Myometrial cell (primary cell): ENCODE results near the gene CARD9. TPM values are rescaled to one million over a fixed set of nuclear protein-coding genes. Genes with fewer than 3 reads are reported as not detected.

Experiments used
- total RNA-seq: library from RNA; depleted of rRNA; stranded (reverse); fragments of >200 nt; gene quantifications from 2 replicates; pipeline ENCODE4 v1.2.3, GENCODE V29; 2015

Gene CARD9, protein sequence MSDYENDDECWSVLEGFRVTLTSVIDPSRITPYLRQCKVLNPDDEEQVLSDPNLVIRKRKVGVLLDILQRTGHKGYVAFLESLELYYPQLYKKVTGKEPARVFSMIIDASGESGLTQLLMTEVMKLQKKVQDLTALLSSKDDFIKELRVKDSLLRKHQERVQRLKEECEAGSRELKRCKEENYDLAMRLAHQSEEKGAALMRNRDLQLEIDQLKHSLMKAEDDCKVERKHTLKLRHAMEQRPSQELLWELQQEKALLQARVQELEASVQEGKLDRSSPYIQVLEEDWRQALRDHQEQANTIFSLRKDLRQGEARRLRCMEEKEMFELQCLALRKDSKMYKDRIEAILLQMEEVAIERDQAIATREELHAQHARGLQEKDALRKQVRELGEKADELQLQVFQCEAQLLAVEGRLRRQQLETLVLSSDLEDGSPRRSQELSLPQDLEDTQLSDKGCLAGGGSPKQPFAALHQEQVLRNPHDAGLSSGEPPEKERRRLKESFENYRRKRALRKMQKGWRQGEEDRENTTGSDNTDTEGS
- total RNA-seq = 6.7 and 8.1 TPM in 2 replicates

DNA sequence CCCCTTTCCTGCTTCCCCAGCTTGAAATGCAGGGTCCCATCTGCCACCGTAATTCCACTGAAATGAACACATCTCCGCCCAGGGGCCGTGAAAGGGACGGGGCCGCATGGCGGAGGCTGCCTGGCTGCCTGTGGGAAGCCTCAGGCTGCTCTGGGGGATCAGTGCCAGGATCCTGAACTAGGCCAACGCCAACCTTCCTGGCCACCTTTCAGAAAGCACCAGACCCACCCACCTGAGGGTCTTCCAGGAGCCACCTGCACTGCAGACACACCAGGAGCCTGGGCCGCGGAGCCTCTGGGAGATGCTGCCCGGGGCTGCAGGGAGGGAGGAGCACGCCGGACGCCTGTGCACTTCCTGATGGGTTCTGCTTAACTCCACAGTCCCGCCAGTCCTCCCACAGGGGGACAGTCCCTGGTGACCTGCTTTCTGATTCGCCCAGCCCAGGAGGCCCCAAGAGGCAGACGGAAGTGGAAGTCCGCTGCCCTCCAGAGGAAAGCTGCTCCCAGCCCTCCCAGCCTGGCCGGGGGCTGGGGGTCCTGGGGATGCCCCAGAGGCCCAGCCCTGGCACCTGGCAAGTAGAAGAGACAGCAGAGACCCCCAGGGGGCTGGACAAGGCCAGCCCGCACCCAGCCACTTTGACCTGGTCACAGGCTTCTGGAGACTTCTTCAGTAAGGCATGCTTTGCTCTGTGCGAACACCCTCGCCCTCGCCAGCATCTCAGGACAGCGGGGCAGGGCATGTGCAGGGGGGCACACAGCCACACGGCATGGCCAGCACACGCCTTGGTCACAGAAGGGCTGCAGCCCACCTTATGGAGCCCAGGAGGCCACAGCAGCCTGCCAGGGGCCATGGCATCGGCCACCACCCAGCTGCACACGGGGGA lies at the start of gene CARD9:
CARD9 (minus strand) TSS at position 370 of the 883 bp plus-strand sequence. CDS start 1,591 bp downstream, outside the sequence.

DNA sequence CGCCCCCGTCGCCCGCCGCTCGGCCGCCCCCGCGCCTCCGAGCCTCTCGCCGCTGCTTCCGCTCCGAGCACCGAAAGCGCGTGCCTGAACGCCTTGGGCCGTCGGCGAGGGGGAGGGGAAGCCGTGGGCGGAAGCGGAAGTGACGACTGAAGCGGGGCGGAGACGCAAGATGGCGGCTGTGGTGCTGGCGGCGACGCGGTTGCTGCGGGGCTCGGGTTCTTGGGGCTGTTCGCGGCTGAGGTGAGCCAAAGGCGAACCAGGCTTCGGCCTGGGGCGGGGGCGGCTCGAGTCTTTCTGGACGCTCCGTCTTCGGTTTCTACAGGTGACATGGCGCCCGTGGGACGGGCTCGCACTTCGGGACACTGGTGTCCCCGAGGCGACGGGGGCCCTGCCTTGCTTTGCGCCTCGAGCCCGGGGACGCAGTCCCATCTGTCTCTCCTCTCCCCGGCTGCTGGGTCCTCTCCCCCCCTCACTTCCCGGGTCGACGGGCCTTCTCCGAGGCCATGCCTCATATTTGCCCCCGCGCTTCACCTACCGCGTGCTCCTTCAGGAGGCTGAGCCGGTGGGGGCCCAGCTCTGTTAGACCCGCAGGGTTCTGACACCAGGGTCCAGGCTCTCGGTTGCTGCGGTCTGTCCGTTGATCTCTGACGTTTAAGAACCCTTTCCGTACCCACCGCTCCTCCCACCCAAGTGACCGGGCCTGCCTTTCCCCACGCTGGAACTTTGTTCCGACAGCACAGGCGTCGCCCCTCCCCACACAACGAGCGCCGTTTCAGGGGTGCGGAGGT lies 37.2 kb upstream of the CARD9 start, which contains the start of the genes ENTR1 and PMPCA:
ENTR1 (minus strand) TSS at position 115 of the 788 bp plus-strand sequence. CDS start 217 bp downstream, outside the sequence.
PMPCA (plus strand) TSS at position 159 of the 788 bp plus-strand sequence; CDS start at position 170, 11 bp downstream.

DNA sequence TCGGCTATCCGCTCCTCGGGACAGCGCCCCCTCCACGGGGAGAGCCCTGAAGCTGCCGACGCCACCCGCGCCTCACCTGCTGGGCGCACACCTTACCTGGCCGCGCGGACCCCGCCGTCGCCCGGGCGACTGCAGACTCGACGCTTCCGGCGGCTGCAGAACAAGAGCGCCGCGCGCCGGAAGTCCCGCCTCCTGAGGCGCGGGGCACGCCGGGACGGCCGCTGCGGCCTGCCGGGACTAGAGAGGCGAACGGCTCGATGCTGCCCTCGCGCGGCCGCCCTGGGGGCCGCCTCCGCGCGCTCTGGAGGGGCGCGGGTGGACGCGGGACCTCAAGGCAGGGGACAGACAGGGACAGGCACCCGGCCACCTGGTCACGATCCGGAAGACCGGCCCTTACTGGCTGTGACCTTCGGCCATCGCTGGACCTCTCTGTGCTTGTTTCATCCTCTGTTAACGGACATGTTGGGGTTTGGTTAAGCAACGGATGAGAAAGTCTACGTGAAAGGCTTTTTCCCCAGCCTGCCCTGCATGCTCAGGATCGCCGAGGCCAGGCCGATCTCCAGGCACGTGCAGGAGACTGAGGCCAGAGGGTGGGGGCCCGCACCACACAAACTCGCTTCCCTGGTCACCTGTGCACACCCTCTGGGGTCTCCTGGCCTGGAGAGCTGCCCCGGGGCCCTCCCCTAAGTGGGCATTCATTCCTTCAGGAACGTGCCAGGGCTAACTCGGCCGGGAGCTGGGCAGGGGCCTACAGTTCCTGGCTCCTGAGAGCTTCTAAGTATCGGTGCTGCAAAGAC lies 26.8 kb upstream of the CARD9 start, which contains the start of gene SNAPC4:
SNAPC4 (minus strand) TSS at position 133 of the 797 bp plus-strand sequence. CDS start 1,742 bp downstream, outside the sequence.

DNA sequence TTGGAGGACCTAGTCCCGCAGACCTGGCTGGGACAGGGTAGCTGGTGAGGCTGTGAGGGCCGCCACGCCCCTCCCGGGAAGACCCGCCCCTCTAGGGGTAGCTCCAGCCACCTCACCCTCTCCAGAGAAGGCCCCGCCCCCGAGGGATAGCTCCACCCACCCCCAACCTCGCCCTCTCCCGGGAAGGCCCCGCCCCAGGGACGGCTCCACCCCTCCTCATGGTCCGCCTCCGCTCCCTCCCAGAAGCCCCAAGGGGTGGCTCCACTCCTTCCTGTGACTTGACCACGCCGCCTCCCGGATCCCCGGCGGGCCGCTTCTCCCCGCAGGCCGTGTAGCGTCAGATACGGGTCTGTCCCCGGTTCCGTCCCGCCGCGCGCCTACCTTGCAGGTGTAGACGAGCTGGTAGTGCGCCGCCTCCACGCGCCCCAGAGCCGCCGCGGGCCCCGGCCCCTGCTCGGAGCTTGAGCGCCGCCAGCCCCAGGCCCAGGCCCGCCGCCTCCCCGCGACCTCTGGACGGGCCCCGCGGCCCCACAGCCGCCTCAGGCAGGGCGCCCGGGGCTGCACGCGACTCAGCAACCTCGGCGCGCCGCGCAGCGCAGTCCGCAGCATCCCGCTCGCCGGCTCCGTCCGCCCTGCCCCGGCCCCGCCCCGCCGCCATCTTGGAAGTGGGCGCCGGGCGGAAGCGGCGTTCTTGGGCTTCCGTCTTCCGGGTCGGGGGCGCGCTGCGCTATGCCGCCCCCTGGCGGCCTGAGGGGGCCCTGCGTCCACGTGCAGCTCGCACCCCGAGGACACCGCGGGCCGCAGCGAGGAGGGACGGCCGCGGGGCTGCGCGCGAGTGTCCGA lies 10.1 kb downstream of the CARD9 start, which contains the start of gene DNLZ:
DNLZ (minus strand) TSS at position 639 of the 843 bp plus-strand sequence; CDS start at position 609, 30 bp downstream.

DNA sequence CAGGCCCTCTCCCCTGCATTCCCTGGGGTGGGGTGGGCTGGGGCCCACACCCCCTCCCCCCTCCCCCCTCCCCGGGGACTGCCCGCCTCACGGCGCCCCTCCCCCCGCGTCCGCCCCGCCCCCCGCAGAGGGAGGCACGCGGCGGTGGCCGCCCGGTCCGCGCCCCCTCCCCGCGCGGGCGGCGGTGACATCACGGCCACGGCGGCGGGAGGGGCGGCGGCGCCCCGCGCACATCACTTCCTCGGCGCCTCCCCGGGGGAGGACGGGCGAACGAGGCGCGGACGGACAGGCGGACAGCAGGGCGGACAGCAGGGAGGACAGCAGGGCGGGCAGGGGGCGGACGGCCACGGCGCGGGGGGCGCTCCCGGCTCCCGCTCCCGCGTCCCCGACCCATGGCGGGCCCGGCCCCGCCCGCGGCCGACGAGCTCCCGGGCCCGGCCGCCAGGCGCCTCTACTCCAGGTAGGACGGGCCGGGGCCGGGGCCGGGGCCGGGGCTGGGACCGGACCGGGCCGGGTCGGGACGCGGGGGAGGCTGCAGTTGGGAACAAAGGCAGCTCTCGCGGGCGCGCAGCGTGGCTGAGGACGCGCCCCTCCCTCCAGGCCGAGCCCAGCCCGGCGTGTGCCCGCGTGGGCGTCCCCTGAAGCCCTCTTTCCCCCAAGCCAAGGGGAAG lies 46.0 kb downstream of the CARD9 start, which contains the start of gene GPSM1:
GPSM1 (plus strand) TSS at position 236 of the 671 bp plus-strand sequence; CDS start at position 393, 157 bp downstream.

Other genes starting within 250 kb of the CARD9 start
- gene LHX3, start 168.5 kb downstream of the CARD9 start, total RNA-seq = not detected in 2 replicates
- 15.2 and 17.0 TPM in 2 replicates for gene QSOX2, start 127.9 kb downstream of the CARD9 start, total RNA-seq
- gene CCDC187, start 69.6 kb downstream of the CARD9 start, total RNA-seq = not detected in 2 replicates
- 69.5 and 81.3 TPM in 2 replicates for gene GPSM1, start 46.1 kb downstream of the CARD9 start, total RNA-seq
- gene DNLZ, start 9.9 kb downstream of the CARD9 start, total RNA-seq = 32.6 and 49.3 TPM in 2 replicates
- gene SNAPC4, start 26.5 kb upstream of the CARD9 start, total RNA-seq = 4.4 and 9.5 TPM in 2 replicates
- gene ENTR1, start 36.9 kb upstream of the CARD9 start, total RNA-seq = 52.8 and 58.3 TPM in 2 replicates
- 66.8 and 68.9 TPM in 2 replicates for gene PMPCA, start 37.0 kb upstream of the CARD9 start, total RNA-seq
- gene INPP5E, start 66.2 kb upstream of the CARD9 start, total RNA-seq = 6.6 and 9.2 TPM in 2 replicates
- 36.0 and 40.9 TPM in 2 replicates for gene SEC16A, start 109.4 kb upstream of the CARD9 start, total RNA-seq
- 12.9 and 14.4 TPM in 2 replicates for gene NOTCH1, start 172.4 kb upstream of the CARD9 start, total RNA-seq